Measurements from ENCODE around the gene EPRS1. TPM values are rescaled to one million over a fixed set of nuclear protein-coding genes. Genes with fewer than 3 reads are reported as not detected.

Gene EPRS1
- total RNA-seq, 1 experiment from 2014 or later: 121 TPM

GRCh38 chr1:220067269-220068204 lies 21.2 kb upstream of the EPRS1 start:
- Mint-ChIP-seq H3K4me1 (no peaks in the 10 kb centered on the region), H3K36me3 (ENCODE audit: insufficient read depth in 1 of 3, low read depth in 3 of 3) (peaks cover 3 to 27% (median 17%) of the 10 kb centered on the region in 3 experiments; a peak in 6 of 7 replicates), H3K9me3 (no peaks in the 10 kb centered on the region), H3K4me3 (no peak overlapping the region), H3K27me3 (ENCODE audit: low read depth) (no peaks in the 10 kb centered on the region), H3K27ac (no peak overlapping the region)
- H3K79me1 ChIP-seq (ENCODE audit: insufficient read depth, low read depth, low read length, poor library complexity, severe bottlenecking): no peaks in the 10 kb centered on the region
- H3K14ac ChIP-seq (ENCODE audit: insufficient read depth, low read length): no peak overlapping the region
- no peaks in the 10 kb centered on the region for H3K4me1 ChIP-seq (ENCODE audit: insufficient read depth, low read length)
- no peaks in the 10 kb centered on the region for H3K9me3 ChIP-seq (ENCODE audit: control insufficient read depth, low read depth, low read length)
- no peaks in the 10 kb centered on the region for H3K23me2 ChIP-seq (ENCODE audit: insufficient read length, low read depth, low read length, poor library complexity, severe bottlenecking)
- no peak overlapping the region for H3K4ac ChIP-seq (ENCODE audit: low read depth, low read length)
- DNase-seq: no peak
- H3K23ac ChIP-seq (ENCODE audit: insufficient read length, low read depth, low read length): no peak overlapping the region
- H3T11ph ChIP-seq (ENCODE audit: low read length): no peak overlapping the region
- no peak overlapping the region for H2BK15ac ChIP-seq (ENCODE audit: low read depth, low read length)
- no peak overlapping the region for H4K91ac ChIP-seq (ENCODE audit: insufficient read length, low read depth, low read length)
- H4K20me1 ChIP-seq (ENCODE audit: control insufficient read depth, insufficient read depth, insufficient read length): no peaks in the 10 kb centered on the region
- H3K18ac ChIP-seq (ENCODE audit: insufficient read length, low read depth, low read length): no peak overlapping the region
- no peak overlapping the region for H2BK12ac ChIP-seq (ENCODE audit: insufficient read length, low read depth, low read length)
- H3K27me3 ChIP-seq (ENCODE audit: insufficient read depth, low read length): no peaks in the 10 kb centered on the region
- no CpG with 5 or more reads among the region's 3 CpGs for WGBS (ENCODE audit: extremely low coverage, insufficient read length, low lambda C conversion rate)
- H2BK20ac ChIP-seq (ENCODE audit: low read depth, low read length, poor library complexity, severe bottlenecking): no peak overlapping the region
- no peak overlapping the region for H4K8ac ChIP-seq (replicated peaks; ENCODE audit: insufficient read length, low read depth, low read length)
- H2AFZ ChIP-seq (ENCODE audit: low read length): no peak overlapping the region
- H3K9ac ChIP-seq (ENCODE audit: extremely low read depth, insufficient read length, low read length): no peak overlapping the region
- no peak overlapping the region for H3K27ac ChIP-seq (ENCODE audit: insufficient read length, low read depth, low read length)
- H2AK5ac ChIP-seq (ENCODE audit: insufficient read length, low read length): no peak overlapping the region
- no peak overlapping the region for H3K4me2 ChIP-seq (ENCODE audit: insufficient read depth, insufficient read length, low read length)
- TF ChIP-seq, protein P1, sequence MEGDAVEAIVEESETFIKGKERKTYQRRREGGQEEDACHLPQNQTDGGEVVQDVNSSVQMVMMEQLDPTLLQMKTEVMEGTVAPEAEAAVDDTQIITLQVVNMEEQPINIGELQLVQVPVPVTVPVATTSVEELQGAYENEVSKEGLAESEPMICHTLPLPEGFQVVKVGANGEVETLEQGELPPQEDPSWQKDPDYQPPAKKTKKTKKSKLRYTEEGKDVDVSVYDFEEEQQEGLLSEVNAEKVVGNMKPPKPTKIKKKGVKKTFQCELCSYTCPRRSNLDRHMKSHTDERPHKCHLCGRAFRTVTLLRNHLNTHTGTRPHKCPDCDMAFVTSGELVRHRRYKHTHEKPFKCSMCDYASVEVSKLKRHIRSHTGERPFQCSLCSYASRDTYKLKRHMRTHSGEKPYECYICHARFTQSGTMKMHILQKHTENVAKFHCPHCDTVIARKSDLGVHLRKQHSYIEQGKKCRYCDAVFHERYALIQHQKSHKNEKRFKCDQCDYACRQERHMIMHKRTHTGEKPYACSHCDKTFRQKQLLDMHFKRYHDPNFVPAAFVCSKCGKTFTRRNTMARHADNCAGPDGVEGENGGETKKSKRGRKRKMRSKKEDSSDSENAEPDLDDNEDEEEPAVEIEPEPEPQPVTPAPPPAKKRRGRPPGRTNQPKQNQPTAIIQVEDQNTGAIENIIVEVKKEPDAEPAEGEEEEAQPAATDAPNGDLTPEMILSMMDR (conservative IDR thresholded peaks at IDR 0.05): no peak
- H2BK120ac ChIP-seq (ENCODE audit: low read depth, low read length, poor library complexity, severe bottlenecking): no peak overlapping the region
- H4K5ac ChIP-seq (ENCODE audit: insufficient read length, low read depth, low read length): no peak overlapping the region
- no peak overlapping the region for H2BK5ac ChIP-seq (ENCODE audit: insufficient read length, low read length)
- H3K79me2 ChIP-seq (ENCODE audit: insufficient read depth, low read length): no peaks in the 10 kb centered on the region
- no peak overlapping the region for H3K56ac ChIP-seq (ENCODE audit: insufficient read length, low read depth, low read length)

All from H9 (cell line).